H1 (cell line): ENCODE data around the gene DGAT2. TPM values are rescaled to one million over a fixed set of nuclear protein-coding genes. Genes with fewer than 3 reads are reported as not detected.

Experiments used
- CTCF ChIA-PET: fragments of 300-600 bp; sonication (Branson Sonifier 250); formaldehyde crosslinking; loops from one replicate; lab custom pipeline; 2021; ENCODE audit not compliant: partially characterized antibody; lab: Charles Lee
- POLR2A ChIA-PET: fragments of 300-600 bp; sonication (Branson Sonifier 250); formaldehyde crosslinking; loops from one replicate; lab custom pipeline; 2021; ENCODE audit warnings: inconsistent platforms; ENCODE audit not compliant: partially characterized antibody; lab: Charles Lee
- DNase-seq, 2 experiments: peaks; one replicate each; pipeline versions ENCODE4 v3.0.0 to v3.0.0-alpha.2; 2010 to 2022; ENCODE audit warnings: low spot score in 2 of 2, low read depth in 1 of 2, mixed read lengths in 1 of 2
- FAIRE-seq: peaks from 2 replicates; lab custom pipeline; 2011; peaks lifted over from hg19 to GRCh38; lab: Jason Lieb, UNC
- H2AFZ ChIP-seq: 2 replicates; pipeline ENCODE4 v1.8.1; 2012; ENCODE audit warnings: low read length, inconsistent platforms
- H2AK5ac ChIP-seq: 2 replicates; pipeline ENCODE4 v1.6.1; 2013; ENCODE audit warnings: low read depth, low read length
- H2BK120ac ChIP-seq: replicated peaks from 2 replicates; pipeline ENCODE3; 2013; ENCODE audit warnings: low read depth, low read length, inconsistent platforms
- H2BK12ac ChIP-seq: 2 replicates; pipeline ENCODE4 v1.6.1; 2013; ENCODE audit warnings: low read depth, low read length
- H2BK15ac ChIP-seq: 2 replicates; pipeline ENCODE4 v1.6.1; 2013; ENCODE audit warnings: low read length
- H2BK20ac ChIP-seq: 2 replicates; pipeline ENCODE4 v1.6.1; 2013; ENCODE audit warnings: low read length
- H2BK5ac ChIP-seq: 2 replicates; pipeline ENCODE4 v1.6.1; 2013; ENCODE audit warnings: low read depth, low read length
- H3K14ac ChIP-seq: 2 replicates; pipeline ENCODE4 v1.6.1; 2013; ENCODE audit warnings: inconsistent platforms; ENCODE audit not compliant: insufficient read length
- H3K18ac ChIP-seq: 2 replicates; pipeline ENCODE4 v1.6.1; 2013; ENCODE audit warnings: low read length; ENCODE audit errors: extremely low read depth
- H3K23ac ChIP-seq: 2 replicates; pipeline ENCODE4 v1.6.1; 2013; ENCODE audit warnings: inconsistent platforms; ENCODE audit not compliant: insufficient read length
- H3K23me2 ChIP-seq: 2 replicates; pipeline ENCODE4 v1.6.1; 2013; ENCODE audit warnings: low read depth, low read length
- H3K27ac ChIP-seq: 2 replicates; pipeline ENCODE4 v1.6.1; 2011; ENCODE audit warnings: low read depth, low read length, inconsistent platforms
- H3K27me3 ChIP-seq, 4 experiments: replicated peaks in 1 of 4; 1 replicate in 1 of 4; 2 replicates in 3 of 4; pipeline versions ENCODE4 v1.6.1 to v1.8.1; 2011 to 2013; ENCODE audit warnings: low read length in 3 of 4, mild to moderate bottlenecking in 3 of 4, inconsistent platforms in 2 of 4, mixed read lengths in 2 of 4, moderate library complexity in 1 of 4; ENCODE audit not compliant: control insufficient read depth in 3 of 4, insufficient read depth in 3 of 4; ENCODE audit errors: extremely low read depth in 1 of 4
- H3K36me3 ChIP-seq, 4 experiments: 2 replicates each; pipeline versions ENCODE4 v1.6.1 to v1.8.1; 2011 to 2013; ENCODE audit warnings: mild to moderate bottlenecking in 4 of 4, low read length in 3 of 4, moderate library complexity in 2 of 4, control low read depth in 1 of 4, inconsistent platforms in 1 of 4; ENCODE audit not compliant: insufficient read depth in 4 of 4, control insufficient read depth in 2 of 4
- H3K4ac ChIP-seq: replicated peaks from 2 replicates; pipeline ENCODE3; 2013; ENCODE audit warnings: low read length, low read depth, mixed read lengths, inconsistent platforms; ENCODE audit not compliant: insufficient read length
- H3K4me1 ChIP-seq, 4 experiments: replicated peaks in 1 of 4; 1 replicate in 1 of 4; 2 replicates in 3 of 4; pipeline versions ENCODE4 v1.6.1 to v1.8.1; 2011 to 2013; ENCODE audit warnings: low read length in 3 of 4, inconsistent platforms in 2 of 4, mixed read lengths in 1 of 4; ENCODE audit not compliant: insufficient read depth in 4 of 4, control insufficient read depth in 3 of 4
- H3K4me2 ChIP-seq, 2 experiments: 2 replicates each; pipeline versions ENCODE4 v1.6.1 to v1.8.1; 2011 to 2013; ENCODE audit warnings: low read depth in 2 of 2, low read length in 2 of 2, control low read depth in 1 of 2, inconsistent platforms in 1 of 2, mild to moderate bottlenecking in 1 of 2; ENCODE audit not compliant: insufficient read depth in 1 of 2
- H3K4me3 ChIP-seq, 4 experiments: fragments of 200-600, 300-600 bp in 1 of 4; sonication (generic), shearing (Covaris generic), sonication (Bioruptor Twin) in 1 of 4; 2 replicates each; pipeline versions ENCODE4 v1.5.1 to v1.8.1; 2011 to 2016; ENCODE audit warnings: low read length in 4 of 4, low read depth in 3 of 4, control low read depth in 2 of 4, inconsistent platforms in 2 of 4, mild to moderate bottlenecking in 2 of 4, mixed read lengths in 1 of 4, moderate library complexity in 1 of 4; ENCODE audit not compliant: insufficient read depth in 2 of 4; ENCODE audit errors: extremely low read depth in 1 of 4
- H3K56ac ChIP-seq: replicated peaks from 2 replicates; pipeline ENCODE3; 2013; ENCODE audit warnings: low read depth, mild to moderate bottlenecking, mixed read lengths, low read length, inconsistent platforms; ENCODE audit not compliant: insufficient read length
- H3K79me1 ChIP-seq: 2 replicates; pipeline ENCODE4 v1.6.1; 2013; ENCODE audit warnings: low read depth, low read length, control low read depth
- H3K79me2 ChIP-seq, 2 experiments: 2 replicates each; pipeline versions ENCODE4 v1.6.1 to v1.8.1; 2012 to 2013; ENCODE audit warnings: low read length in 2 of 2, mild to moderate bottlenecking in 2 of 2, inconsistent platforms in 1 of 2; ENCODE audit not compliant: insufficient read depth in 2 of 2, control insufficient read depth in 1 of 2
- H3K9ac ChIP-seq, 4 experiments: replicated peaks in 1 of 4; 1 replicate in 1 of 4; 2 replicates in 3 of 4; pipeline versions ENCODE4 v1.6.1 to v1.8.1; 2011 to 2013; ENCODE audit warnings: low read depth in 3 of 4, low read length in 3 of 4, control low read depth in 2 of 4, mild to moderate bottlenecking in 2 of 4, moderate library complexity in 2 of 4, inconsistent platforms in 1 of 4; ENCODE audit errors: extremely low read depth in 1 of 4
- H3K9me3 ChIP-seq, 2 experiments: 2 replicates each; pipeline versions ENCODE4 v1.6.1 to v1.8.1; 2012 to 2013; ENCODE audit warnings: mild to moderate bottlenecking in 2 of 2, moderate library complexity in 2 of 2, control low read depth in 1 of 2, inconsistent platforms in 1 of 2, low read depth in 1 of 2, low read length in 1 of 2, mixed read lengths in 1 of 2; ENCODE audit not compliant: insufficient read depth in 2 of 2
- H4K20me1 ChIP-seq, 2 experiments: replicated peaks in 1 of 2; 2 replicates each; pipeline versions ENCODE3 to v1.8.1; 2011 to 2013; ENCODE audit warnings: inconsistent platforms in 2 of 2, low read length in 2 of 2, mild to moderate bottlenecking in 1 of 2; ENCODE audit not compliant: insufficient read depth in 2 of 2, control insufficient read depth in 1 of 2
- H4K5ac ChIP-seq: 2 replicates; pipeline ENCODE4 v1.6.1; 2013; ENCODE audit warnings: low read length, low read depth, mixed read lengths, inconsistent platforms; ENCODE audit not compliant: insufficient read length
- H4K8ac ChIP-seq: 2 replicates; pipeline ENCODE4 v1.8.0; 2013; ENCODE audit warnings: mild to moderate bottlenecking, moderate library complexity, low read length, inconsistent platforms; ENCODE audit not compliant: insufficient read depth; ENCODE audit errors: extremely low read depth
- H4K91ac ChIP-seq: replicated peaks from 2 replicates; pipeline ENCODE3; 2013; ENCODE audit warnings: low read length, mixed read lengths, inconsistent platforms; ENCODE audit not compliant: insufficient read length
- HDAC2 ChIP-seq, 2 experiments: fragments of 300-600 bp in 1 of 2; sonication (generic) in 1 of 2; IDR thresholded peaks; 2 replicates each; pipeline ENCODE4 v1.6.1; 2011 to 2012; ENCODE audit warnings: low read depth in 2 of 2, low read length in 2 of 2, mild to moderate bottlenecking in 2 of 2, moderate library complexity in 2 of 2, borderline replicate concordance in 1 of 2, inconsistent platforms in 1 of 2
- NANOG ChIP-seq: IDR thresholded peaks from 2 replicates; pipeline ENCODE4 v1.6.1; 2011; ENCODE audit warnings: low read length, low read depth, mild to moderate bottlenecking, inconsistent platforms; ENCODE audit not compliant: insufficient read depth, poor library complexity, severe bottlenecking
- RAD21 ChIP-seq, 2 experiments: IDR thresholded peaks in 1 of 2; conservative IDR thresholded peaks in 1 of 2; 2 replicates each; pipeline ENCODE4 v1.6.1; 2011; ENCODE audit warnings: low read depth in 2 of 2, low read length in 2 of 2, improper control_type of control experiment in 1 of 2, inconsistent platforms in 1 of 2, mild to moderate bottlenecking in 1 of 2, moderate library complexity in 1 of 2
- SUZ12 ChIP-seq: fragments of 200-600 bp; sonication (generic); IDR thresholded peaks from 2 replicates; pipeline ENCODE4 v1.6.1; 2012; ENCODE audit warnings: mild to moderate bottlenecking, inconsistent platforms, low read length, moderate library complexity, mixed read lengths
- ZNF274 ChIP-seq: IDR thresholded peaks from 2 replicates; pipeline ENCODE4 v1.7.0; 2012; ENCODE audit warnings: low read length, borderline replicate concordance; ENCODE audit errors: extremely low read depth
- WGBS, 2 experiments: shearing (Covaris generic) in 1 of 2; methylation state at CpG; one replicate each; pipeline versions ENCODE4 v1.1.6 to v1.1.7; 2013 to 2015; ENCODE audit warnings: low lambda C conversion rate in 2 of 2, mixed read lengths in 2 of 2, inconsistent platforms in 1 of 2, low coverage in 1 of 2, missing lambda C conversion rate in 1 of 2; ENCODE audit not compliant: insufficient replicate concordance in 2 of 2, insufficient coverage in 1 of 2, insufficient read length in 1 of 2; ENCODE audit errors: extremely low coverage in 1 of 2, missing lambda C conversion rate in 1 of 2; 5-methylcytosine and 5-hydroxymethylcytosine counted together
- polyA plus RNA-seq, 7 experiments: library from polyadenylated mRNA; depleted of rRNA in 3 of 7; stranded (reverse) in 5 of 7; unstranded in 2 of 7; fragments of >200 nt in 5 of 7; fragments of 200-250 nt in 2 of 7; gene quantifications; 1 replicate in 5 of 7; 2 replicates in 1 of 7; 4 replicates in 1 of 7; pipeline versions ENCODE4 v1.2.1 to v1.2.3, GENCODE V29; 2011 to 2013; ENCODE audit warnings: missing spikeins in 2 of 7, mixed read lengths in 2 of 7
- total RNA-seq: library from RNA; stranded (reverse); fragmentation: NEBNext Ultra II Directional; extraction: Animal tissue kit (Norgen Biotek cat#: 25700); gene quantifications from 2 replicates; pipeline ENCODE4 v1.2.1, GENCODE V29; 2021

Gene DGAT2
- total and polyA plus RNA-seq, 2 of the 8 experiments (the other 6 are each of a cell fraction or from before 2014, with no cell fraction given): 3.2 to 5.9 TPM

DNA sequence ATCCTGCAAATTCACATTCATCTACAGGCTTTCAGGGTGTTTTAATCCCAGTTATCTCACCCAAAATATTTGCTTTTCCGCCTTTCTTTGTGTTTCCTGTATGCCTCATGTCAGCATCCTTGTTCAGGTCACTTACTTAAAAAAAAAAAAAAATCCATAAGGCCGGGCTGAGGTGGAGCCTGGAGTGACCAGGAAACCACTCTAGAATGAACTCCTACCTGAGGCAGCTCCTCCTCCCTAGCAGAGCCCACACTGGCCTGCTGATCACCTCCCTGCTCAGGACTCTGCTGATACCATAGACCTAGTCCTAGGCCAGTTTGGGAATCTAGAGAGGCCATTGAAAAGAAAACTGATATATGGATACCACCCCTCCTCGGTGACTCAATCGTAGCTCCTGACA, 8.7 kb upstream of the DGAT2 start:
- Histone ChIP-seq H2BK120ac (no peak overlapping the region), H3K9ac (no peak overlapping the region), H3K27me3 (no peaks in the 10 kb centered on the region), H3K14ac (no peak overlapping the region), H2BK5ac (no peak overlapping the region), H3K27ac (no peak overlapping the region), H2AFZ (no peak overlapping the region), H3K56ac (no peak overlapping the region), H4K5ac (no peak overlapping the region), H3K4me3 (no peak overlapping the region), H2BK20ac (no peak overlapping the region), H2BK12ac (no peak overlapping the region), H3K23me2 (no peaks in the 10 kb centered on the region), H3K18ac (no peak overlapping the region), H3K9me3 (no peaks in the 10 kb centered on the region), H3K36me3 (no peaks in the 10 kb centered on the region), H4K8ac (no peak overlapping the region), H3K4me1 (0 out of 7 replicates have a peak, but pooled peaks cover 0 to 3% (median 0%) of the 10 kb centered on the region in 4 experiments), H3K4ac (no peak overlapping the region), H2BK15ac (no peak overlapping the region), H4K91ac (no peak overlapping the region), H4K20me1 (no peaks in the 10 kb centered on the region), H3K79me2 (no peaks in the 10 kb centered on the region), H3K79me1 (no peaks in the 10 kb centered on the region), H3K4me2 (no peak overlapping the region), H3K23ac (no peak overlapping the region), H2AK5ac (no peak overlapping the region)
- WGBS, 2 experiments: 88% methylated on average over 4 of the region's 4 CpGs; no CpG with 5 or more reads in 1 of the 2 experiments
- DNase-seq (no peak), FAIRE-seq (no peak)
- POLR2A ChIA-PET: interaction anchor here (1.3 kb wide), 1 partner anchor 11 kb away, joined by 4 read pairs; no protein-coding TSS in a partner anchor
- CTCF ChIA-PET: interaction anchor here (1.1 kb wide), 2 partner anchors 14 to 108 kb away, joined by 3 read pairs; no protein-coding TSS in a partner anchor
- TF ChIP-seq RAD21 (IDR thresholded peaks at IDR 0.05 in 1 of 2, conservative IDR thresholded peaks at IDR 0.05 in 1 of 2; ENCODE audit: low read depth in 2 of 2, low read length in 2 of 2) (no peak), ZNF274 (no peak), NANOG (no peak), HDAC2 (IDR thresholded peaks at IDR 0.05; ENCODE audit: borderline replicate concordance in 1 of 2, low read depth in 2 of 2, low read length in 2 of 2) (no peak), SUZ12 (no peak)
